Measurements from ENCODE around the gene PCCA. TPM values are rescaled to one million over a fixed set of nuclear protein-coding genes. Genes with fewer than 3 reads are reported as not detected.

The PCCA gene
- total RNA-seq, 4 donors from 2014 or later = 46.9 to 66.0 (median 49.4) TPM

DNA sequence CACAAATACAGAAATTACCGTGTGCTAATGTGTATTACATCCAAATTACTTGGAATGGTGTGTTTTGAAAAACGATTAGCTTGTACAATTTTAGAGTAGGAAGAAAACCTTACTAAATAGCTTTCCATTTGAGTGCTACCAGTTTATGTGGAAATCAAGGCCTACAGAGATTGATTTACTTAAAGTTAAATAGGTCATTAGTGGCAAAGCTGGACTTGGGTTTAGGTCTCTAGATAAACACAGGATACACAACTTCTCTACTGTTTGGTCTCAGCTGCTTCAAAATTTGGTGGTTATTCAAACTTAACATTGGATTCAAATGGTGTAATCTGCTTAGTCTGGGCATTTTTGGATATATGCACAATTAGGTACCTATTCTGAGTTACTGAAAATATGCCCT, 21.4 kb downstream of the PCCA start:
- no peaks in the 10 kb centered on the region for H3K4me1 ChIP-seq
- TF ChIP-seq, protein P1, sequence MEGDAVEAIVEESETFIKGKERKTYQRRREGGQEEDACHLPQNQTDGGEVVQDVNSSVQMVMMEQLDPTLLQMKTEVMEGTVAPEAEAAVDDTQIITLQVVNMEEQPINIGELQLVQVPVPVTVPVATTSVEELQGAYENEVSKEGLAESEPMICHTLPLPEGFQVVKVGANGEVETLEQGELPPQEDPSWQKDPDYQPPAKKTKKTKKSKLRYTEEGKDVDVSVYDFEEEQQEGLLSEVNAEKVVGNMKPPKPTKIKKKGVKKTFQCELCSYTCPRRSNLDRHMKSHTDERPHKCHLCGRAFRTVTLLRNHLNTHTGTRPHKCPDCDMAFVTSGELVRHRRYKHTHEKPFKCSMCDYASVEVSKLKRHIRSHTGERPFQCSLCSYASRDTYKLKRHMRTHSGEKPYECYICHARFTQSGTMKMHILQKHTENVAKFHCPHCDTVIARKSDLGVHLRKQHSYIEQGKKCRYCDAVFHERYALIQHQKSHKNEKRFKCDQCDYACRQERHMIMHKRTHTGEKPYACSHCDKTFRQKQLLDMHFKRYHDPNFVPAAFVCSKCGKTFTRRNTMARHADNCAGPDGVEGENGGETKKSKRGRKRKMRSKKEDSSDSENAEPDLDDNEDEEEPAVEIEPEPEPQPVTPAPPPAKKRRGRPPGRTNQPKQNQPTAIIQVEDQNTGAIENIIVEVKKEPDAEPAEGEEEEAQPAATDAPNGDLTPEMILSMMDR (IDR thresholded peaks at IDR 0.05) = no peak
- no peak for TF ChIP-seq POLR2A (IDR thresholded peaks at IDR 0.05)
- H3K27me3 ChIP-seq = no peaks in the 10 kb centered on the region
- H3K4me3 ChIP-seq = no peak overlapping the region
- DNase-seq = no peak
- H3K36me3 ChIP-seq = peaks cover 0 to 21% (median 0%) of the 10 kb centered on the region in 3 donors
- H3K27ac ChIP-seq = no peak overlapping the region
- H3K9me3 ChIP-seq = no peaks in the 10 kb centered on the region

DNA sequence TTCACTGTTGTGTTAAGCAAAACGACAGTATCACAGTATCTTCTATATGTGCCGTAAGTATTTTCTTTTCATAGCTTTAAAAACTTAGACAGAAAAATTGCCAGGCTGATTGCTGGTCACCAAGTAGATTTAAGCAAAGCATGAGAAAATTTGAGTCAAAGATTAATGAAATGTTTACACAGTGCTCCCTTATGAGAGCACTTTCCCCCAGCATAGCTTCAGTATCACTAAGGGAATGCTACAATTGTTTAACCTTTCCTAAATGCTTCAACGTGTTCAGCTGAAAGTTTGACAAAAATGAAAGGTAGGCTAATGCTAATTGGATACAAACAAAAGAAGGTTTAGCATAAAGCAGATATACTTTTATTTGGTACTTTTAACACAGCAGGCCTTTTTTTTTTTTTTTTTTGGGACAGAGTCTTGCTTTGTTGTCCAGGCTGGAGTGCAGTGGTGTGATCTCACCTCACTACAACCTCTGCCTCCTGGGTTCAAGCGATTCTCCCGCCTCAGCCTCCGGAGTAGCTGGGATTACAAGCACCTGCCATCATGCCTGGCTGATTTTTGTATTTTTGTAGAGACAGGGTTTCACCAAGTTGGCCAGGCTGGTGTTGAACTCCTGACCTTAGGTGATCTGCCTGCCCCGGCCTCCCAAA, 23.4 kb downstream of the PCCA start:
- TF ChIP-seq, protein P1 (IDR thresholded peaks at IDR 0.05) = no peak
- no peak for TF ChIP-seq POLR2A (IDR thresholded peaks at IDR 0.05)
- H3K9me3 ChIP-seq = no peaks in the 10 kb centered on the region
- no peak for DNase-seq
- no peaks in the 10 kb centered on the region for H3K4me1 ChIP-seq
- H3K4me3 ChIP-seq = no peak overlapping the region
- H3K27me3 ChIP-seq = no peaks in the 10 kb centered on the region
- no peak overlapping the region for H3K27ac ChIP-seq
- peaks cover 0 to 21% (median 0%) of the 10 kb centered on the region in 3 donors for H3K36me3 ChIP-seq

- TF ChIP-seq, protein P1 (IDR thresholded peaks at IDR 0.05) = no peak
- no peak for TF ChIP-seq POLR2A (IDR thresholded peaks at IDR 0.05)
- Histone ChIP-seq H3K27me3 (no peaks in the 10 kb centered on the region), H3K4me1 (no peaks in the 10 kb centered on the region), H3K4me3 (no peak overlapping the region), H3K36me3 (peaks cover 0 to 21% (median 0%) of the 10 kb centered on the region in 3 donors), H3K9me3 (no peaks in the 10 kb centered on the region), H3K27ac (no peak overlapping the region)
- no peak for DNase-seq
These were observed 26.9 kb downstream of the PCCA start for GRCh38 chr13:100115693-100116254.

GRCh38 chr13:100124265-100124664, 35.4 kb downstream of the PCCA start:
- TF ChIP-seq POLR2A (IDR thresholded peaks at IDR 0.05) = no peak
- TF ChIP-seq, protein P1 (IDR thresholded peaks at IDR 0.05) = no peak
- Histone ChIP-seq H3K4me3 (no peak overlapping the region), H3K27me3 (no peaks in the 10 kb centered on the region), H3K36me3 (peaks cover 0 to 9% (median 0%) of the 10 kb centered on the region in 3 donors), H3K4me1 (no peaks in the 10 kb centered on the region), H3K9me3 (peaks cover 0 to 11% (median 0%) of the 10 kb centered on the region in 4 donors), H3K27ac (no peak overlapping the region)
- DNase-seq = no peak

DNA sequence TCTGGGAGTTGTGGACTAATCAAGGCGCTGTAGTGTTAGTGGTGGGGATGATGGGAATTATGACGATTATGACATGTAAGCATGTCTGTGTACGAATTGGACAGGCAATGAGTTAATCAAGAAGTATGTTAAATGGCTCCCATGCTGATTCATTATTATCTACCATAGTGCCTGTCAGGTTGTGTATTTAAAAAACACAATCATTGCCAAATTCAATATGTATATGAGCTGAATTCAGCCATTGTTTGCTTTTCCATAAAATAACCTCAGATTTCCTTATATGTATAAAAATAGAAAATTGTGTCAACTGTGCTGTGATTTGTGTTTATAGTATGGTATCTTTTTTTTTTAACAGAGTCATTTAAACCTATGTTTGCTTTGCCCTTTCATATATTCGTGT, 37.1 kb downstream of the PCCA start:
- no peak overlapping the region for H3K27ac ChIP-seq
- H3K4me3 ChIP-seq = no peak overlapping the region
- peaks cover 0 to 9% (median 0%) of the 10 kb centered on the region in 3 donors for H3K36me3 ChIP-seq
- no peaks in the 10 kb centered on the region for H3K27me3 ChIP-seq
- DNase-seq = no peak
- TF ChIP-seq POLR2A (IDR thresholded peaks at IDR 0.05) = no peak
- TF ChIP-seq, protein P1 (IDR thresholded peaks at IDR 0.05) = no peak
- H3K4me1 ChIP-seq = peaks cover 0 to 4% (median 0%) of the 10 kb centered on the region in 4 donors
- peaks cover 0 to 11% (median 0%) of the 10 kb centered on the region in 4 donors for H3K9me3 ChIP-seq

Data from Peyer's patch (tissue), 4 donors.